Epithelial cell of prostate (primary cell): ENCODE data around the gene KIRREL3.

Experiments used
- DNase-seq: peaks from one replicate; pipeline ENCODE4 v3.0.0-alpha.2; 2011; ENCODE audit warnings: low read depth, low spot score
- H3K27ac ChIP-seq: fragments of 450-650 bp; 2 replicates; pipeline ENCODE4 v1.5.1; 2017; ENCODE audit warnings: mild to moderate bottlenecking

Gene KIRREL3

DNA sequence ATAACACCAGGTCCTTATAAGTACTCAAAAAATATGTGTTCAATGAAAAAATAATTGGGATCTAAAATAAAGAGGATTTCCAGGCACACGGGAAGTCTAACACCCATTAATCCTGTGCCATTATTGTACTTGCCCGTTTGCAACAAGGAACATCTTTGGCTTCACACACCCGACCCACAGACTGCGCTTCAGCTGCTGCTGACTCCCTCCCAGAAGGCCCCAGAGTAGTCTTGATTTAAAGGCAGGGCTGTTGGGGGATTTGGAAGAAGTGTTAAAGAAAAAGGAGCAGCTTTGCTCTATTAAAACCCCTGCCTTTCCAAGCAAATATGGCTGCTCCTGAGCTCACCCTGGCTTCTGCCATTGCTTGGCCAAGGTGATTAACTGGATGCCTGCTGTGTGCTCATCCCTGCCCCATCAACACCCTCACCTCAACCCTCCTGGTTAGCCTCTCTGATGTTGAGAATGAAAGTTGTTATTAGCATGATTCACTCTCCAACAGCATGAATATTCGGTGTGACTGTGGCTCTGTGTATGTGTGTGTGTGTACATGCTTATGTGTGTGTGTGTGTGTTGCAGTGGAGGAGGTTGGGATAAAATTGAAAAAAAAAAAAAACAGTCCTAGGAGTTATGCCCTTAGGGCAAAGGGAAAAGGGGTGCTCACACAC lies 76.1 kb downstream of the KIRREL3 start:
- no peak for DNase-seq
- no peak overlapping the region for H3K27ac ChIP-seq

DNA sequence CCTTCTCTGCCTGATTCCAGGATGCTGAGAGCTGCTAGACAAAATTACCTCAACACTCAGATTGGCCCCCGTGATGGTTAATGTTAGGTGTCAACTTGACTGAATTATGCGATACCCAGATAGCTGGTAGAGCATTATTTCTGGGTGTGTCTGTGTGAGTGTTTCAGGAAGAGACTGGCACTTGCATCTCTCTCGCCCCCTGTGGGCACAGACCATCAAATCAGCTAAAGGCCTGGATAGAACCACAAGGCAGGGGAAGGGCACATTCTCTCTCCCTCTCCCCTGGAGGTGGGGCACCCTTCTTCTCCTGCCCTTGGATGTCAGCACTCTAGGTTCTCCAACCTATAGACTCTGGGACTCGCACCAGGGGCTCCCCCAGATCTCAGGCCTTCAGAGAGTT lies 79.7 kb downstream of the KIRREL3 start:
- DNase-seq = no peak
- H3K27ac ChIP-seq = no peak overlapping the region

DNA sequence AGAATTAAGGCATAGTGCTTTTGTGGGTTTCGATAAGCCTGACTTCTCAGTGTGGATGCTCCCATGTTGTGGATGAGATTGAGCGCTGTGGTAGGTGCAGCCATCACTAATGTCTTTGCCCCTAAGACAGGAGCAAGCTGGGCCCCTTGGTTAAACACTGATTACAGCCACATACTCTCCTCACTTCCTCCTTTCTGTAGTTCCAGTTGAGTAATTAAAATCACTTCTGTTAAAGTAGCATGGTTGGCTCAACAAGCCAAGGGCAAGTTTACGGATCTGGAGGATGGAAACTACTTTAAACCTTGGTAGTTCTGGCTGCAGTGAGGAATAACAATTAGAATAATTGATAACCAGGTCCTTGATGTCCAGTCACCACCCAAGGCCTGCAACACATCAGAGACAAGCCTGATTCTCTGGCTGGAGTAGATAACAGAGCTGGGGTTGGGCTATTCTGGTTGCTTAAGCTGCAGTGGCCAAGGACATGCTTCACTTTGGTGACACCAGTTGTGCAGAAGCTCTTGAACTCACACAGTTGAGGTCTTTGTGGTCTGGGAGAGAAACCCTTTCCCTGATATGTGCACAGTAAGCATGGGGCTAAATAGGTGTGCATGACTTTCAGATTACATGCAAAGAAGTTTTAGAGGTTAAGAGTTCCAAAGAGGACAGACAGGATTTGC lies 81.3 kb downstream of the KIRREL3 start:
- DNase-seq = no peak
- H3K27ac ChIP-seq = no peak overlapping the region

DNA sequence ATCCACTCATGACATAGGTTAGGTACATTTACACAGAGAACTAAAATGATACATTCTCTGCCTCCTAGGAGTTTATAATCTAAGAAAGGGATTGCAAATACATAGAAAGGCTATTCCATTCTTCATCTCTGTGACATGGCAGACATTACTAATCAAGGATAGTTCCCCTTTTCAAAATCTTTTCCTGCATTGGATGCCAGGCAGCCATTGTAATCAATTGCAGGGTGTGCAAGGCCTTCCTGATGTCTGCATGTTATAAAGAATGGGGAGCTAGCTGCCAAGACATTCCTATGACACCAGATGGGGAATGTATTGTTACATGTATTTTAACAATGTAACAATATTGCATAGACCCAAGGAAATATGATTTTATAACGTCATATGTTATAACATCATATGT lies 82.0 kb downstream of the KIRREL3 start:
- peak overlapping the region; percentile 86 for H3K27ac ChIP-seq
- DNase-seq = no peak

DNA sequence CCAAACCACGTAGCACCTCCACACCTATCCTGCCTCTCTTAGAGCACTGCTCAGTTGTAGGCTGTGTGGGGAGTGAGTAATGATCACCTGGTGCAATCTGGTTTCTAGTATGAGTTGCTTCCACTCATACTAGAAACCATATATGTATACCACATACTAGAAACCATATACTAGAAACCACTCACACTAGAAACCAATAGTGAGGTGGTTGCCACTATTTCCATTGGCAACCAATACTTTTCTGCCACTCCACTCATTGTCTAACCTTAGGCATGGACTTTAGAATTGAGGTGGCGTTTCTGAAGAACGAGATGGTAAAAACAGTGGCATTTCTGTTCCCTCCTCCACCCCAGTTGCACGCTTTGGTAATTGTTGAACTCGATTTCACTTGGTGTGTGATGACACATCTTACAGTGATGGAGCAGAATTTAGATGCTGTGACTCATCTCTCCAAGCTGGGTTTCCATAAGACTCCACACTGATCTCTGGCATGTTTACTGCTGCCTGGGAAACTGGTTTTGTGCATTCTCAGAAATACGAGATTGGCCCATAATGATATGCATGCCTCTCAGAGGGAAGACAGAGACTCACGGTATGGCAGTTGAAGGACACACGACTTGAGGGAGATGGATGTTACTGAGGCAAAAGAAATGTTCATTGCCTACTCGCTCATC lies 82.9 kb downstream of the KIRREL3 start:
- DNase-seq = peak; percentile 85
- peak overlapping the region; percentile 86 for H3K27ac ChIP-seq

DNA sequence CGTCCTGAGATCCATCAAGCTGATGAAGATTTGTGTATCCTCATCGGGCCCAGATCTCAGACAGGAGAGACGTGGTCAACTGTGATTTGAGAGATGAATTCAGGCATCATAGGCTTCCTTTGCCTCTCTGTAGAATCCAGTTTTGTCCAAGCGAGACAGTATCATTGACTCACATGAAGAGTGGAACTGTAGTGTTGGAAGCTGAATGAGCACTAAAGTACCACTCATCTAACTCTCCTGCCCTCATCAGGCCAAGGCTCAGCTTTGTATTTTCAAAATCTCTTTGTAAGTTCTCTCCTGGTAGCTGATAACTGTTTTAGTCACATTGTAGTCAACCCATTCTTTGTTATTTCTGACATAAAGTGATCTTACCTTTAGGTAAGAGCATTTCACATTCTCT lies 85.1 kb downstream of the KIRREL3 start:
- DNase-seq = no peak
- no peak overlapping the region for H3K27ac ChIP-seq

DNA sequence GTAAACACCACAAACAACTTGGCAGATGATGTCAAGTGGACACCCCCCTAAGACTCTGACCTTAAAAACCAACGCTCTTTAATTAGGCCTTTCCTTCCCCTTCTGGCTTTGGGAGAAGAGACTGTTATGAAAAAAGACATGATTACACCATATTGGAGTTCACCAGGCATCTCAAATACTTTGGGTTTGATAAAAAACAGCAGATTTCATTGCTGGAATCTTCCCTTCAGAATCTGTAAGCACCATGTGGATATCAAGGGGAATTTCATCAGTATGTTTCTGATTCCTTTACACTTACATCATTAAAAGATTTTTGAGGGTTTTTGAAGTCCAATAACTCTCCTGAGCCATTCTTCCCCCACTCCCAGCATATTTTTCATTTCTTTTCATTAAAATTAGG lies 85.6 kb downstream of the KIRREL3 start:
- H3K27ac ChIP-seq = no peak overlapping the region
- no peak for DNase-seq

DNA sequence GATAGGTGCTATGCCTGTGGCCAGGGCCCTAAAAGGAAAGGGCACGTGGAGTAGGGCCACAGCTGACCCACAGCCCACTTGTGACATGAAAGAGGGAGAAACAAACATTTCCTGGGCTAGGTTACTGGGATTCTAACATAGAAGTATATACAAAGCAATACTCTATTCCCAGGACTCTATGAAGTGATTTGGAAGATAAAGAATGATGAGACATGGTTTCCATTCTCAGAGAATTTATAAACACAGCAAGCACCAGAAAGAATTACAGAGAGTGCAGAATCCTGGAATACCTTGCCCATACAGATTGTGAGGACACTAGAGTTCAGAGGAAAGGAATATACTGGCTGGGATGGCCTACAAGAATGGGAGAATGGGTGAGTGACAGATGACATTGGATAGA lies 86.4 kb downstream of the KIRREL3 start:
- H3K27ac ChIP-seq = no peak overlapping the region

DNA sequence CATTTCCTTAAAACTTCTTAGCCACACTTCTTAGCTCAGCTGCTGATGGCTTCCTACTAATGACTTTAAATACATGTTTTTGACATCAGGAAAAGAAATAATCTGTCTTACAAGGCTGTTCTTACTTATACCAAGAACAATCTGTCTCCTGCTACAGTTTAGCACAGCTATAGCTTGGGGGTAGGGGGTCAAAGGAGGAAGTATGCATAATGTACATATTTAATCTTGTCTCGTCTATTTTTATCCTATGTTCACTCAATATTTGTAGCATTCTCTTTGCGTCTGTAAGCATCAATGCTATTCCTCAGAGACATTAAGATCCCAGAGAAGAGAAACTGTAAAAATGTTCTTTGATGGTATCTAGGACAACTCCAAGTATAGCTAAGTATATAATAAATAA lies 96.0 kb downstream of the KIRREL3 start:
- DNase-seq = no peak

More for the DNA sequence above, 86.4 kb downstream of the KIRREL3 start:
- DNase-seq = no peak

DNA sequence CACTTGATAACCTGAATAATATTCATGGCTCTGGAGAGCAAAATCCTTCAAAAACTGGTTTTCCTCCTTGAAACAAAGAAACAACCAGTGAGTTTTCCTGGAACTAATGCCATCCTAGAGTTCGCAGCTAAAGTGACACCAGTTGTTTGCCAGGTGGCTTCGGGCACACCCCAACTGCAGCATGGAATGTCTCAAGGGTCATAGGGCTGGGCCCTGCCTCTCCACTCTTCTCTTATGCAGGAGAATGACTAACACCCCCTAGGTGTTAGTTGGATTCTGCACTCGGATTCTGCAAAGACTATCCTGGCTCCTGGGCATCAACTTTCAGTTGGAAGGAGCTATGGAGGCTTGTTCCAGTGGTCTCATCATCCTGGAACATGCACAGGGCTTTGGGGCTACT lies 98.8 kb downstream of the KIRREL3 start:
- no peak overlapping the region for H3K27ac ChIP-seq
- DNase-seq = no peak

More for the DNA sequence above, 96.0 kb downstream of the KIRREL3 start:
- H3K27ac ChIP-seq = no peak overlapping the region

DNA sequence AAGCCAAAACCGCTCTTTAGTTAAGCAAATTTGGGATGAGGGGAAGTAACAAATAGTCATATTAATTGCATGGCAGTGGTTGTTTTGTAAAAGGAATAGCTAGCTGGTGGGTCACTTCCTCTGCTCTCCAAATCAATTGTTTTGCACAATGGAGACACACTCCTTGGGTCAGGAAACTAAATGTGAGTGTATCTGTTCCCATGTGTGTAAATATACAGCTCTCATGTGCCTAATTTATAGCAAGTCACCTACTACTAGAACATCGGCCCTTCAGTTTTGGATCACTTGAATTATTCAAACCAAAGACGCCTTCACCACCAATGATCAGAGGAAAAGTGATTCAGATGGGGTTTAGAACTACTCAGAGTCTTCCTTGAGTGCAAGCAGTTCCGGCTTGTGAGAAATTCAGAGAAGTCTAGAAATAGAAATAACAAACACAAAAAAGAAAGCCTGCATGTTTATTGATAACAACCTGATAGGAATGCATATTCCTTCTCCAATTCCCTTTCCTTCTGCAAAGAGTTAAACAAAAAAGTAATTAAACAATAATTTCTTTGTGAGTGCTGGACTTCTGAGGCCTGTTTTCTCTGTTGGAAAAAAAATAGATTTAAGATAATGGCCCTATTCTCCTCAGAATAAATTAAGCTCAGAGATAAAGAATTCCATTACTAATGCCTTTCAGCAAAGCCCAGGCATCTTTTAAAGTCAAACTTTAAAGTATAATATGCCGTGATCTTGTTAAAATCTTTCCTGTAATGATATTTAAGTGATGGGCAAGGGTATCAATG lies 100.4 kb downstream of the KIRREL3 start:
- no peak overlapping the region for H3K27ac ChIP-seq
- DNase-seq = no peak

DNA sequence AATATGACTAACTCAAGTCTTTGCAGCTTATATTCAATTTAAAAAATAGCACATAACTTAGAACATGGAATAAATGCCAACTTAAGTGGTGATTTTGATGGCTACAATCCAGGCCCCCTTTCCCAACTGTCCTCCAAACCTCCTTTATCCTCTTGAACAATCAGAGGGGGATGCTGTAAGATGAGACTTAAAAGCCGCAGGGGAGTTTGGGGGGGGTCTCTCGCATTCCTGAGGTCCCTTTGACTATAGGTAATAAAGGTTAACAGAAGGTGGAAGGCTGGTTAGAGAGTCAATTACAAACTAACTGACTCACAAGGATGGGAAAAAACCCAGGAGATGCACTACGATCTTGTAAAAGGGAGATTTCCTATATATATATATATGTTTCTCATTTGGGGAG lies 101.8 kb downstream of the KIRREL3 start:
- DNase-seq = no peak
- H3K27ac ChIP-seq = no peak overlapping the region

DNA sequence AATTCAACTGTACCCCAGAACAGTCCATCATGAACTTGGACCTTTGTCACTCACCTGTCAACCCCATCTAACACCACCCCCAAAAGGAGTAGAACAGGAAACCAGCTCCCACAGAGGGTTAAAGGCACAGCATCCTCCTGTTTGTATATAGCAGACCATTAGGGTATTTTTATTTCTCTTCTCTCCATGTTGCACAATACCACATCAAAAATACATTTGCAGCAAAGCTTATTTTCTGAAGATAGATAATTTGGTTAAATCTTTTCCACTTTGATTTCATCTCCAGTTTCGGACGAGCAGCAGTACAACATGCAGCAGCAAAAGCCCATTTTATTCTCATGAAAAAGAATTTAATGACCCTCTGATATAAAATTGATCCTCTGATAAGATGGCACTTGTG lies 103.1 kb downstream of the KIRREL3 start:
- no peak overlapping the region for H3K27ac ChIP-seq
- no peak for DNase-seq

DNA sequence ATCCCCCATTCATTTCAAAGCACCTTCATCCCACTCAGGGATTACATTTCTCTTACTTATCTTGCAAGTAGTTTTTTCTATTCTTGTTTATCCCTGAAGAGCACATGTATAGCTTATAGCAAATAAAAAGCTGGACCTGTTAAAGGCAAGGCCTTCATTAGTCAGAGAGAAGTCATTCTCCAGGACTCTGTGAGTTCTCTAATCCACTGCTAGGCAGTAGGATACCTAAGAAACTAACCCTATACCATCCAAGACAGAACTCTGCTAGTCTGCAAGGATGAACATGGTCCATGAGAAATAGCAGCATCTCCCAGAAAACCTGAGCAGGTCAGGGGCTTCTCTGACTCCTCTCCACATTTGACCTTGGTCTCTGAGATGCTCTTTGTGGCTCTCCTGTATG lies 104.5 kb downstream of the KIRREL3 start:
- no peak for DNase-seq
- no peak overlapping the region for H3K27ac ChIP-seq

DNA sequence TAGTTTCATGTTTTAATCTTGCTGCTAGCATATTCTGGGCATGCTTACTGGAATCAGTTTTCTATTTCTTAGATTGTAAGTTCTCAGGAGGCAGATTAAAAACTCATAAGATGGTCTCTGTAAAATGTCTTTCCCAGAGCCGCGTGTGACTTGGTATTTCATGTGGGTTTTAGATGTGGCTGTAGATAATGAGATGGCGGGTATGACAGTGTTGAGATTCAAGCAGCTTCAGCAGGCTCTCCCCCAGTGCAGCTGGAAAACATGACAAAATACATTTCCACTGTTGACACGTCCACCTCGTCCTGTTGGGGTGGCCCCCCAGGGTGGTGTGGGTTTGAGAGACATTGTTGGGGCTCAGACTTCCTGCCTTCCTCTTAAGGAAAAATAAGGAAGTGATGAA lies 106.8 kb downstream of the KIRREL3 start:
- no peak for DNase-seq
- H3K27ac ChIP-seq = no peak overlapping the region

DNA sequence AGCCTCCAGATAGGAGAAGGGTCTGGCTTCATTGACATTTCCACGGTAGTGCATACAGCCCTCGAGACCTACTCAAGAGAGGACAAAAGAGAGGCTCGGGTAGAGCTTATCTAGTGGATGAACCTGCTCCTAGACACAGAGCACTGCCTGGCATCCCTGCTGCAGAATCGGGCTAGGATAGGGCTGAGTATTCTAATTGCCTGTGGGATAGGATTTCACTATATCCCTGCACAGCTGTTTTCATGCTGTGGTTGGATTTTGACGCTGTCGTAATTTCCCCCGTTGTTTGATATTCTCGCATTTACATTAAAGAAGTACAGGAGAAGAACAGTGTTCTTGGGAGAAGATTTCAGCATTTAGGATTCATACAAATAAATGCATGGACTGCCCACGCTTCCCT lies 107.8 kb downstream of the KIRREL3 start:
- DNase-seq = no peak
- no peak overlapping the region for H3K27ac ChIP-seq

DNA sequence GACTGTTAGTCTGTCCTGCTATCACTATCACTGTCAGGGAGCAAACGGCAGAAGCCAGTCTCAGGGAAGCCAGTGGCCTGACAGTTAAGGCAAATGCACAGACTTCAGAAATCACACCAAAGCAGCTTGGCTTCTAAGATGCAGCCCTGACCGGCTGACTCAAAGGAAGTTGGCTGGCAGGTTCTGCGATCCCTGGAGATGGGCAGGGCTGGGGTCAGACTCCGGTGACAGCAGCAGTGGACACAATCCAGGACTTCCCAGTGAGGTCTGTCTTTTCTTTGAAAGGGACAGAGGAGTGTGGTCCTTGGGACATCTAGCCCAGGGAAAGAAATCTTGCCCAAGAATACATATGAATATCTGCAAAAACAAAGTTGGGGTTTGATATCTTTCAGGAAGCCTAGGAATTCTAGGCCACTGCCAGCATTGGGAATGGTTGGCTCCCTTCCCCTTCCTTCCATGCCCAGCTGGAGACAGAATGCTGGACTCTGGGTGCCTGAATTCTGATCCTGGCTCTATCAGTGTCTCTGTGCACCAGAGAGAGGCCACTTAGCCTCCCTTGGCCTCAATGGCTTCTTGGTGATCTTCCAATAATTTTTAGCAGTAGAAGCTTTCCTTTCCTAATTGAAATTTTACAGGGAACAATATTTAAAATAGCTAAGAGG lies 108.9 kb downstream of the KIRREL3 start:
- no peak overlapping the region for H3K27ac ChIP-seq

DNA sequence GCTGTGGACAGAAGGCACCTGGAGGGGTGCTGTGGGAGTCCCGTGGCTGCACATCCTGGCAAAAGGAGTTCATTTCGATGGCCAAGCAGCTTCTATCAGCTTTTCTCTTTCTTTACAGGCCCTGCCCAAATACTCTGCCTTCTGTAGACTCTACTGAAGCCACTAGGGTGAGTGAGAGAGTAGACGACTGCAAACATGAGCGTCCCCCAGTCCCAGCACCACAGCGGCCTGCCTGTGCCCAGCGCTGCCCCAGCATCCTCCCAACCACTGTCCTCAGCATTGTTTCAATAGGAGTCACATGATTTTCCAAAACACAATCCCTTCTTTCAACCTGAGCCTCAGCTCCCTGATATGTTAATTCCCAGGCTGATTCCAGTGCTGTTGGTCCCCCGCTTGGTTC lies 110.0 kb downstream of the KIRREL3 start:
- no peak for DNase-seq
- no peak overlapping the region for H3K27ac ChIP-seq

More for the DNA sequence above, 108.9 kb downstream of the KIRREL3 start:
- DNase-seq = no peak

DNA sequence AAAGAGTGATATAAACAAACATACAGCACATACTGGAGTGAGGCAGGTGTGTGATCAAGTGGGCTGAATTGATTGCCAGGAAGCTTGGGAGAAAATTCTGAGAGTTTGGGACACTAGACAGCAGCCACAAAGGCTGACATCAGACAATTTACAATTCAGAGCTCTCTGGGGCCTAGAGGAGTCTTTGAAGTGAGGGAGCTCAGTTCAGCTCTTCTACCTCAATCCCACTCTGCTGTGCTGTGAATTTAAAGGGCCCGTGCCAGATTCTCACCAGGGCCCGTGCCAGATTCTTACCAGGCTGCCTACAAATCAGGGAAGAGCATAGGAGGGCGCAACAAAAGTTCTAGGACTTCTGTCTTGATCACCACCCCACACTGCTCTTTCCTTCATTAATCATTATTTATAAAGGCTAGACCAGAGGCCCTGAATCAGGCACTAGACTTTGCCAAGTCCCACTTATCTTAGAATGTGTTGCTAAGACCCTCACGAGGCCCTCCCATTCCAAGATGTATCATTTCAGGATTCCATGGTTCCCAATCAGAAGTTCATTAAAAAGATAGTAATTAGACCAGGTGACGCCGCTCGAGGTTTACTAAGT lies 112.4 kb downstream of the KIRREL3 start:
- DNase-seq = no peak
- no peak overlapping the region for H3K27ac ChIP-seq

DNA sequence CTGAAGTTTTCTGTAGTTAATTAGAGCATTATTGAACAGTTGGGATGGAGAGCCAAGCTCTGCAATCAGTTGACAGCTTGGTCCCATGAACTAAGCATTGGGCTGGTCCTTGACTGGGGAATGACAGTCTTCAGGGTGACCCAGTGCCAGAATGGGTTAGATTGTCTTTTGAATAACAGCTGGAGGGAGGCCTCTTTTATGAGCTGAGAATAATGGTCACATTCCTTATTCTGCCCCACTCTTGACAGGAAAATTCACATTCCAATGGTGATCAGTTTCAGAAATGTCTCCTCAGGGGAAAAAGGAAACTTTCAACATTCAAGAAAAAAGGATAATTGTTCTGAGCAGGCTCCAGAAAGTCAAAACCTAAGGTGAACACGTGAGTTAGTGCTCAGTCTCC lies 113.9 kb downstream of the KIRREL3 start:
- no peak for DNase-seq
- no peak overlapping the region for H3K27ac ChIP-seq
